ENCODE results near the gene CCDC142.
A peak's percentile ranks its signal among the peaks of the same experiment; 100 is the strongest.

The CCDC142 gene

DNA sequence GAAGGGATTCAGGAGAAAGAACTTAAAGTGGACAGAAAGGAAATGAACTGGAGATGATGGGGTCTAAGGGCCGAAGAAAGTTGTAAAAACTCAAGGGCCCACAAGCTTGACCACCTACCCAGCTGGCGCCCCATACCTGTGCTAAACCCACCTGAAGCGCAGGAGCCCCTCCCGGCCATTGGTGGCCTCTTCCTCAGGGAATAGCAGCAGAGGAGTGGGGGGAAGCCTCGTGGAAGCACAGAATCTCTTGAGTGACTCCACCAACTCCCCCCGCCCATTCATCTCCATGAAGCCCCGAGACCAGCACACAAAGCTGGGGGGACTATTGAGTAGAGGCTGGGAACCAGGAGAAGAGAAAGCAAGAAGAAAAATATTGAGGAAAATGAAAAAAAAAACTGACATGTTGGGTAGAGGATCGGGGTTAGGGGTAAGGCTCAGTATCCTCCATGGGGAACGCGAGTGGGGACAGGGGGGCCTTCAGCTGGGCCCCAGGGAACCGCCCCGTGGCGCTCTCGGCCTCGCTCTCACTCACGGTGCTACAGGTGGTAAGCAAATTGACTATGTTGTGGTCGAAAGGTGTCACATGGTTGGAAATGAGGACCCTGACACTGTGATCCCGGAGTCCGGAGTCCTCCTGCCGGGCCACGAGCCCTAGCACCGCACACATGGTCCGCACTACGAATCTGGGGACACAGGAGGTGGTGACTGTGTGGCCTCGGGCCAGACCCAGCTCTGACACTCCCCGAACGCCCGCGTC is 46.0 kb upstream of the CCDC142 start:
- TF ChIP-seq, protein P1, sequence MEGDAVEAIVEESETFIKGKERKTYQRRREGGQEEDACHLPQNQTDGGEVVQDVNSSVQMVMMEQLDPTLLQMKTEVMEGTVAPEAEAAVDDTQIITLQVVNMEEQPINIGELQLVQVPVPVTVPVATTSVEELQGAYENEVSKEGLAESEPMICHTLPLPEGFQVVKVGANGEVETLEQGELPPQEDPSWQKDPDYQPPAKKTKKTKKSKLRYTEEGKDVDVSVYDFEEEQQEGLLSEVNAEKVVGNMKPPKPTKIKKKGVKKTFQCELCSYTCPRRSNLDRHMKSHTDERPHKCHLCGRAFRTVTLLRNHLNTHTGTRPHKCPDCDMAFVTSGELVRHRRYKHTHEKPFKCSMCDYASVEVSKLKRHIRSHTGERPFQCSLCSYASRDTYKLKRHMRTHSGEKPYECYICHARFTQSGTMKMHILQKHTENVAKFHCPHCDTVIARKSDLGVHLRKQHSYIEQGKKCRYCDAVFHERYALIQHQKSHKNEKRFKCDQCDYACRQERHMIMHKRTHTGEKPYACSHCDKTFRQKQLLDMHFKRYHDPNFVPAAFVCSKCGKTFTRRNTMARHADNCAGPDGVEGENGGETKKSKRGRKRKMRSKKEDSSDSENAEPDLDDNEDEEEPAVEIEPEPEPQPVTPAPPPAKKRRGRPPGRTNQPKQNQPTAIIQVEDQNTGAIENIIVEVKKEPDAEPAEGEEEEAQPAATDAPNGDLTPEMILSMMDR (conservative IDR thresholded peaks at IDR 0.05) = no peak
- no peak for TF ChIP-seq ZFX (IDR thresholded peaks at IDR 0.05)
- peak overlapping the region; percentile 94 for H3K27ac ChIP-seq

DNA sequence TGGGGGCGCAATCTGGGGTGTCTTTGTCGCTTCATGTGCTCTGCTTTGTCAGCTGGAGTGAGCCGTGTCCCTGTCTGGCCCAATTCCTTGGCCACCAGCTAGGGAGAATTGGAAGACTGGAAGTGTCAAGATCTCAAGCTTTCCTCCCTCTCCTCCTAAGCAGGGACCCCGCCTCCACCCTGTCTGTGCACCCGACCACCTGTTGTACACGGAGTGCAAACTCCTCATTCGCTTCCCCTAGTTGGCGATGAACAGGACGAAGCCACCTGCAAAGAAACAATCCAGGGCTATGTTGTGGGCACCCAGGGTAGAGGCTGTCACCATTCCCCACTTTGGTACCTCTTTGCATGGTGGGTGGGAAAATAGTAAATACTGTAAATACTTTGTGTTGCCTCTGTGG is 44.9 kb upstream of the CCDC142 start:
- TF ChIP-seq ZFX (IDR thresholded peaks at IDR 0.05) = no peak
- TF ChIP-seq, protein P1 (conservative IDR thresholded peaks at IDR 0.05) = no peak
- H3K27ac ChIP-seq = peak overlapping the region; percentile 94; the same call in 1 of the 2 replicates

DNA sequence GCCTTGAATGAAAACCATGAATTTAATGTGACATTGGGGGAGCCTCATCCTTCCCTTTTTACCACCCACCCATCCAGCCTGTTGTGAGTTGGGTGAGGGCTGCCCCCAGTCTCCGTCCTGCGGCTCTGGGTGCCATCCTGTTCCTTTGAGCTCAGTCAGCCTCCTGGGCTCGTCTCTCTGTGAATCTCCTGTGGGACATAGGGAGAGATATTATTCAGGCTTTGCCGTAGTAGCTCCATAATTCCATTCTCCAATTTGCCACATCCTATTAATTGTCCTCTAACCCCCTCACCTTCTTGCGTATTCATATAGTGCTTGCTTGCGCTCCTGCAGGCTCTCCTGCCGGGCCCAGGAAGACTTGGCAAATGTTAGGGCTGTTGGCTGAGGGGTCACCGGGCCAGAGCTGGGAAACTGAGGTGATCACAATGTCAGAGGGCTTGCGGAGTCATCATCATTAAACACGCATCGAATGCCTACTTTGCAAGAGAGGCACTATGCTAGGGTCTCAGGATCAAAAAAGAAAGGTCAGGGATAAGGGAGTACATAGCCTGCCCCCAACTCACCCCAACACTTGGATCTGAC is 43.9 kb upstream of the CCDC142 start:
- TF ChIP-seq, protein P1 (conservative IDR thresholded peaks at IDR 0.05) = no peak
- TF ChIP-seq ZFX (IDR thresholded peaks at IDR 0.05) = no peak
- no peak overlapping the region; the same call in 1 of the 2 replicates for H3K27ac ChIP-seq

DNA sequence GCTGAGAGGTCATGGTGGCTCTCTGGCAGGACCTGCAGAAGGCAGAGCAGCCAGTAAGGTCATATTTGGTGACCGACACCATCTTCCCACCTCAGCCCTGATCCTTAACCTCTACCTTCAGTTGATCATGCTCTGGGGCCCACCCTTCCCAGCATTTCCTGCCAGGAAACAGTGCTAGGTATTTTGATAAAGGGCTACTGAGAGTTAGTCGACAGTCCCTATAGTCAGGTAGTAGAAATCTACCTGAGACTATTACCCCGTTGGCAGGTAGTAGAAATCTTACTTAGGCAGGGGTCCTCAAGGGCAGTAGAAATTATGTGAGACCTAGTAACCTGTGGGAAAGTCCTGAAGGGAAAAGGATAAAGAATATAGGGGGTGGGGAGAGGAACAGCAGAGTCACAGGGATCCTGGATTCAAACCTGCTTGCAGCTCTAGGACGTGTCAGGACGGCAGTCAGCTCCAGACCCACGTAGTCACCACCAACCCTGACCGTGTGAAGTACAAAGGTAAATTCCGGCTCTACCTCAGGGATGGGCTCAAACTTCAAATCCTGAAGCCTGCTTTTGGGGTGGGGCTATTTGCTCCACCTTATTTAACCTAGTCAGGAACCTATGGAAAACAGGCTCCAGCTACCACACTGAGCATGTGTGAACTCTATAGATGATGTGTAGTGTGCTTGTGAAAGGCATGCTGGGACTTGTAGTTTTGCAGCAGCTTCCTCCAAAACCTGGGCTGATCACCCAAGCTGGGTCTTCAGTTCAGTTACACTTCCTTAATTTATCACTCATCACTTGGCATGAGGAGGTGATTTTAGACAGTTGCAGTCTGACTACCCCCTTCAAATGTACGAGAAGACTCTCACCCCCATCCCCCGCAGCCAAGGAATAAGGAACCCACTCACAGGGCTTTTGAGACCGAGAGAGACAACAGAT is 43.2 kb upstream of the CCDC142 start, which contains the start of gene DQX1:
Gene DQX1, minus strand, starts transcription at position 515 of the 932 bp plus-strand sequence. Its CDS starts 502 bp downstream, at position 13.
- H3K27ac ChIP-seq = peak within 1 kb of the TSS; percentile 30; the same call in 1 of the 2 replicates
- TF ChIP-seq, protein P1 (conservative IDR thresholded peaks at IDR 0.05) = no peak
- TF ChIP-seq ZFX (IDR thresholded peaks at IDR 0.05) = no peak

DNA sequence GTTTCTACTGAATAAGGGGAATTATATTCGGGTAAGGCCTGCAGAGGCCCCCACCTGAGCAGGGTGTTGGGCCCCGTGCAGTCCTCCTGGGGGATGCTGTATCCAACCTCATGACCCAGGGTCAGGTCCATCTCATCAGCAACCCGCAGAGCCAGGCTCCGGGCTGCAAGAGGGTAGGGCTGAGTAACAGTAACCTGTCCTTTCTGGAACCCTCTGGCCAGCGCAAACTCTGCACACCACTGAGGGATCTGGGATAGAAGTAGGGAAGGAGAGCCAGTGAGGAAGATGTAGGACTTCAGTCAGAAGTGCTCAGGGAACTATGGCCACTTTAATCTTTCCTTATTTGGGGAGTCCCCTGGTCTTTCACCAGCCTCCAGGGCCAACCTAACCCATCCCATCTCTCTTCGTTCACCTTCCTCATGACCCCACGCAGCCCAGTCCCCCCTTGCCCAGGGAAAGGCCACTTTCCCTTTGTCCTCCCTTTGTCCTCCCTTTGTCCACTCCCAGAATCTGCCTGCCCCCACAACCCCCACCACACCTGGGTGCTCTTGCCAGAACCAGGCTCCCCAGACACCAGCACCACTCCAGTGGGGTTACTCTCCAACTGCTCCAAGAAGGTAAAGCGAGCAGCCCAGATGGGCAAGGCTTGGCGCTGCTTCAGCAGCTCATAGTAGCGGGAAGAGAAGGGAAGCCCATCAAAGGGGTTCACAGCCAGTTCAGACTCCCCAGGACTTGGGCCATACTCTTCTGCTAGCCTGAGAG is 42.3 kb upstream of the CCDC142 start:
- H3K27ac ChIP-seq = peak overlapping the region; percentile 30; the same call in 1 of the 2 replicates
- TF ChIP-seq, protein P1 (conservative IDR thresholded peaks at IDR 0.05) = no peak
- no peak for TF ChIP-seq ZFX (IDR thresholded peaks at IDR 0.05)

DNA sequence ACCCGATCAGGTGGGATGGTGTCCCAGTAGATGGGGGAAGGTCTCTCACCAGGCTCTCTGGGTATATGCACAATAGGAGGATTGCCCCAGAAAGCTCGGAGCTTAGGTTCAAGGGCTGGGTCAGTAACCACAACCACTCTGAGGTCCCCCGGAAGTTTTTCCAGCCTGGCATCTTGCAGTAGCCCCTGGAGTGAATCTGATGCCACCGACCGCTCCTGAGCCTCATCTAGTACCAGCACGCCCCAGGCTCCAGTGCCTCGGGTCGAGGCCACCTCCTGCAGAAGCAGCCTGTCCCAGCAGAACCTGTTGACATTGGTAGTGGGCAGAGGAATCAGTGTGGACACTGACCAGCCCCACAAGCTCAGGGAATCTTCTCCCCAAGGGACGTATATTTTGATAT is 41.2 kb upstream of the CCDC142 start:
- TF ChIP-seq ZFX (IDR thresholded peaks at IDR 0.05) = no peak
- TF ChIP-seq, protein P1 (conservative IDR thresholded peaks at IDR 0.05) = no peak
- H3K27ac ChIP-seq = no peak overlapping the region

Data from C4-2B (cell line).